Gastroesophageal sphincter (tissue), 4 donors: ENCODE data around the gene CUX1. TPM values are rescaled to one million over a fixed set of nuclear protein-coding genes. Genes with fewer than 3 reads are reported as not detected.
A peak's percentile ranks its signal among the peaks of the same experiment; 100 is the strongest.

Source experiments
- ATAC-seq: fragments of 150-250 bp; one replicate; pipeline ENCODE4 v1.9.1; 2016; ENCODE audit warnings: mild to moderate bottlenecking, moderate library complexity
- H3K27ac ChIP-seq, 4 donors: fragments of 200-600 bp; sonication (generic) in 3 of 4; 1 replicate in 3 of 4; 2 replicates in 1 of 4; pipeline ENCODE4 v1.5.1; 2016 to 2019
- H3K27me3 ChIP-seq: fragments of 200-600 bp; sonication (generic); one replicate; pipeline ENCODE4 v1.5.1; 2019
- H3K36me3 ChIP-seq, 2 donors: fragments of 200-600 bp; sonication (generic); one replicate each; pipeline ENCODE4 v1.5.1; 2019; ENCODE audit warnings: control low read depth in 1 of 2
- H3K4me1 ChIP-seq, 3 donors: fragments of 200-600 bp; sonication (generic); 1 replicate in 2 of 3; 2 replicates in 1 of 3; pipeline ENCODE4 v1.5.1; 2016 to 2019; ENCODE audit warnings: control low read depth in 2 of 3
- H3K4me3 ChIP-seq, 2 donors: fragments of 200-600 bp; sonication (generic); one replicate each; pipeline ENCODE4 v1.5.1; 2019; ENCODE audit warnings: mild to moderate bottlenecking in 1 of 2, moderate library complexity in 1 of 2
- H3K9me3 ChIP-seq, 3 donors: fragments of 200-600 bp; sonication (generic); one replicate each; pipeline ENCODE4 v1.5.1; 2017 to 2019; ENCODE audit warnings: control low read depth in 2 of 3
- CTCF ChIP-seq, 4 experiments: fragments of 200-600 bp in 2 of 4; fragments of 450-650 bp in 2 of 4; sonication (generic) in 1 of 4; IDR thresholded peaks; one replicate each; pipeline ENCODE4 v1.5.1; 2017 to 2019; ENCODE audit warnings: antibody characterized with exemption in 4 of 4, mild to moderate bottlenecking in 2 of 4, moderate library complexity in 2 of 4
- EP300 ChIP-seq: sonication (generic); formaldehyde crosslinking; IDR thresholded peaks from one replicate; pipeline ENCODE4 v1.6.1; 2017; ENCODE audit warnings: antibody characterized with exemption, mild to moderate bottlenecking
- POLR2A ChIP-seq, 2 donors: fragments of 450-650 bp; IDR thresholded peaks; one replicate each; pipeline ENCODE4 v1.6.1; 2017; ENCODE audit warnings: antibody characterized with exemption in 2 of 2, mild to moderate bottlenecking in 2 of 2, moderate library complexity in 1 of 2
- POLR2AphosphoS5 ChIP-seq: sonication (generic); formaldehyde crosslinking; IDR thresholded peaks from one replicate; pipeline ENCODE4 v1.6.1; 2017; ENCODE audit warnings: antibody characterized with exemption
- WGBS, 2 donors: methylation state at CpG; one replicate each; pipeline ENCODE4 v1.1.5; 2018; ENCODE audit warnings: low coverage in 1 of 2; 5-methylcytosine and 5-hydroxymethylcytosine counted together
- total RNA-seq, 4 donors: library from RNA; depleted of rRNA; stranded (reverse); fragments of >200 nt; gene quantifications; one replicate each; pipeline ENCODE4 v1.1.0, GENCODE V29; 2016

Gene CUX1
- total RNA-seq, 4 donors from 2014 or later: 84.4 to 134 (median 110) TPM

- peaks cover 0 to 12% (median 0%) of the 10 kb centered on the region in 3 donors for H3K4me1 ChIP-seq
- no peak overlapping the region for H3K4me3 ChIP-seq
- no peaks in the 10 kb centered on the region for H3K27me3 ChIP-seq
- no peak for ATAC-seq
- H3K36me3 ChIP-seq: peaks cover 0 to 90% of the 10 kb centered on the region in 2 donors
- TF ChIP-seq CTCF (IDR thresholded peaks at IDR 0.05) (no peak), EP300 (no peak), POLR2A (IDR thresholded peaks at IDR 0.05) (no peak), POLR2AphosphoS5 (no peak)
- H3K27ac ChIP-seq: no peak overlapping the region
- 93 to 100% methylated on average over 3 to 10 of the region's 19 CpGs for WGBS, 2 donors
- no peaks in the 10 kb centered on the region for H3K9me3 ChIP-seq
These were observed 417.6 kb downstream of the CUX1 start for GRCh38 chr7:102234801-102235550.

GRCh38 chr7:102236102-102236501 lies 418.7 kb downstream of the CUX1 start:
- no peak overlapping the region for H3K4me3 ChIP-seq
- 92 to 100% methylated on average over 2 to 5 of the region's 7 CpGs for WGBS, 2 donors
- no peak overlapping the region for H3K27ac ChIP-seq
- no peaks in the 10 kb centered on the region for H3K9me3 ChIP-seq
- H3K36me3 ChIP-seq: peaks cover 0 to 90% of the 10 kb centered on the region in 2 donors
- no peak for ATAC-seq
- H3K4me1 ChIP-seq: peaks cover 0 to 12% (median 0%) of the 10 kb centered on the region in 3 donors
- TF ChIP-seq EP300 (no peak), CTCF (IDR thresholded peaks at IDR 0.05) (no peak), POLR2A (IDR thresholded peaks at IDR 0.05) (no peak)
- H3K27me3 ChIP-seq: no peaks in the 10 kb centered on the region

GRCh38 chr7:102236592-102237287 lies 419.3 kb downstream of the CUX1 start:
- no peak overlapping the region for H3K4me3 ChIP-seq
- H3K36me3 ChIP-seq: peaks cover 0 to 90% of the 10 kb centered on the region in 2 donors
- H3K27me3 ChIP-seq: no peaks in the 10 kb centered on the region
- H3K4me1 ChIP-seq: peaks cover 0 to 12% (median 0%) of the 10 kb centered on the region in 3 donors
- no peaks in the 10 kb centered on the region for H3K9me3 ChIP-seq
- ATAC-seq: peak; percentile 65
- no peak overlapping the region for H3K27ac ChIP-seq
- WGBS, 2 donors: 20% methylated on average over 1 of the region's 14 CpGs; no CpG with 5 or more reads in 1 of the 2 donors
- TF ChIP-seq CTCF (IDR thresholded peaks at IDR 0.05) (peak in 3 of 4 experiments; percentile 69 to 83 (median 70)), EP300 (no peak), POLR2A (IDR thresholded peaks at IDR 0.05) (no peak), POLR2AphosphoS5 (no peak)

- TF ChIP-seq POLR2AphosphoS5 (no peak), EP300 (no peak), CTCF (IDR thresholded peaks at IDR 0.05) (no peak), POLR2A (IDR thresholded peaks at IDR 0.05) (no peak)
- ATAC-seq: no peak
- peaks cover 0 to 12% (median 0%) of the 10 kb centered on the region in 3 donors for H3K4me1 ChIP-seq
- H3K4me3 ChIP-seq: no peak overlapping the region
- no peak overlapping the region for H3K27ac ChIP-seq
- H3K36me3 ChIP-seq: peaks cover 0 to 90% of the 10 kb centered on the region in 2 donors
- no peaks in the 10 kb centered on the region for H3K9me3 ChIP-seq
- WGBS, 2 donors: 86% methylated on average over 14 of the region's 35 CpGs; no CpG with 5 or more reads in 1 of the 2 donors
- H3K27me3 ChIP-seq: no peaks in the 10 kb centered on the region
These were observed 421.9 kb downstream of the CUX1 start for GRCh38 chr7:102239206-102239820.
